Measurements from ENCODE around the gene MON1A. TPM values are rescaled to one million over a fixed set of nuclear protein-coding genes. Genes with fewer than 3 reads are reported as not detected.

The MON1A gene
- total and polyA plus RNA-seq, 10 of the 15 experiments (the other 5 are each of a cell fraction or from before 2014, with no cell fraction given) = 1.3 to 10.5 (median 7.7) TPM

- TF ChIP-seq CEBPZ (IDR thresholded peaks at IDR 0.05; ENCODE audit: low read depth, low read length) (no peak), ZNF274 (IDR thresholded peaks at IDR 0.05; ENCODE audit: insufficient read depth, insufficient read length) (no peak), SP1 (IDR thresholded peaks at IDR 0.05; ENCODE audit: low read depth, low read length) (no peak), GABPA (IDR thresholded peaks at IDR 0.05; ENCODE audit: low read depth) (no peak), WRNIP1 (IDR thresholded peaks at IDR 0.05; ENCODE audit: borderline replicate concordance, low read depth, low read length) (no peak), ZBTB40 (IDR thresholded peaks at IDR 0.05; ENCODE audit: borderline replicate concordance) (no peak), BRCA1 (IDR thresholded peaks at IDR 0.05; ENCODE audit: low read depth, low read length) (no peak), CUX1 (IDR thresholded peaks at IDR 0.05; ENCODE audit: insufficient replicate concordance, low read depth, low read length) (no peak), E4F1 (IDR thresholded peaks at IDR 0.05; ENCODE audit: borderline replicate concordance, partially characterized antibody) (no peak), CHD1 (IDR thresholded peaks at IDR 0.05; ENCODE audit: low read depth, low read length) (no peak), NFXL1 (IDR thresholded peaks at IDR 0.05; ENCODE audit: borderline replicate concordance) (no peak)
These were observed 62.2 kb downstream of the MON1A start (continued) for GRCh38 chr3:49867400-49867799.
